ENCODE measurements around the gene LPIN2.

LPIN2 gene

GRCh38 chr18:3012136-3013023 lies 564 bp downstream of the LPIN2 start:
- TF ChIP-seq EZH2 (IDR thresholded peaks at IDR 0.05; ENCODE audit: borderline replicate concordance, low read length) (no peak), CTCF (IDR thresholded peaks at IDR 0.05; ENCODE audit: low read length) (no peak)
- Histone ChIP-seq H3K79me2 (ENCODE audit: insufficient read depth, low read length) (no peaks in the 10 kb centered on the region), H3K4me3 (ENCODE audit: low read depth, low read length, poor library complexity, severe bottlenecking) (peak overlapping the region; percentile 77), H4K20me1 (ENCODE audit: insufficient read depth, low read length) (no peaks in the 10 kb centered on the region), H3K9me3 (ENCODE audit: low read length) (no peaks in the 10 kb centered on the region), H3F3A (ENCODE audit: insufficient read depth, low read length) (no peaks in the 10 kb centered on the region), H3K36me3 (ENCODE audit: insufficient read depth, low read length) (no peaks in the 10 kb centered on the region; the same call in 1 of the 2 replicates), H3K4me1 (ENCODE audit: insufficient read depth, low read length, severe bottlenecking) (peaks cover 43% of the 10 kb centered on the region), H3K4me2 (ENCODE audit: low read length) (peak overlapping the region; percentile 89), H3K9me2 (ENCODE audit: low read depth, low read length) (no peaks in the 10 kb centered on the region), H2AFZ (ENCODE audit: low read length) (no peak overlapping the region), H3K27me3 (ENCODE audit: insufficient read depth, low read length) (no peaks in the 10 kb centered on the region), H3K27ac (ENCODE audit: low read depth, low read length, poor library complexity, severe bottlenecking) (no peak overlapping the region), H3K9ac (ENCODE audit: low read length) (peak overlapping the region; percentile 76)

- TF ChIP-seq CTCF (IDR thresholded peaks at IDR 0.05; ENCODE audit: low read length) (no peak), EZH2 (IDR thresholded peaks at IDR 0.05; ENCODE audit: borderline replicate concordance, low read length) (no peak)
- Histone ChIP-seq H3K9ac (ENCODE audit: low read length) (no peak overlapping the region), H4K20me1 (ENCODE audit: insufficient read depth, low read length) (no peaks in the 10 kb centered on the region), H3K4me1 (ENCODE audit: insufficient read depth, low read length, severe bottlenecking) (peaks cover 22% of the 10 kb centered on the region), H3K27ac (ENCODE audit: low read depth, low read length, poor library complexity, severe bottlenecking) (no peak overlapping the region), H3F3A (ENCODE audit: insufficient read depth, low read length) (no peaks in the 10 kb centered on the region), H3K9me2 (ENCODE audit: low read depth, low read length) (no peaks in the 10 kb centered on the region), H3K36me3 (ENCODE audit: insufficient read depth, low read length) (no peaks in the 10 kb centered on the region; the same call in 1 of the 2 replicates), H3K4me2 (ENCODE audit: low read length) (no peak overlapping the region), H3K27me3 (ENCODE audit: insufficient read depth, low read length) (no peaks in the 10 kb centered on the region), H3K4me3 (ENCODE audit: low read depth, low read length, poor library complexity, severe bottlenecking) (no peak overlapping the region), H3K79me2 (ENCODE audit: insufficient read depth, low read length) (no peaks in the 10 kb centered on the region), H3K9me3 (ENCODE audit: low read length) (no peaks in the 10 kb centered on the region), H2AFZ (ENCODE audit: low read length) (no peak overlapping the region)
Observed at GRCh38 chr18:3010086-3010485, 2.9 kb downstream of the LPIN2 start.

- no peak overlapping the region for H3K27ac ChIP-seq (ENCODE audit: low read depth, low read length, poor library complexity, severe bottlenecking)
Observed at GRCh38 chr18:3008541-3008940, 4.4 kb downstream of the LPIN2 start.

More at GRCh38 chr18:3008541-3008940, 4.4 kb downstream of the LPIN2 start:
- Histone ChIP-seq H3K9ac (ENCODE audit: low read length) (no peak overlapping the region), H2AFZ (ENCODE audit: low read length) (no peak overlapping the region), H4K20me1 (ENCODE audit: insufficient read depth, low read length) (no peaks in the 10 kb centered on the region), H3K27me3 (ENCODE audit: insufficient read depth, low read length) (no peaks in the 10 kb centered on the region), H3K4me1 (ENCODE audit: insufficient read depth, low read length, severe bottlenecking) (peaks cover 21% of the 10 kb centered on the region), H3K4me2 (ENCODE audit: low read length) (no peak overlapping the region), H3K9me2 (ENCODE audit: low read depth, low read length) (no peaks in the 10 kb centered on the region), H3K9me3 (ENCODE audit: low read length) (no peaks in the 10 kb centered on the region), H3K36me3 (ENCODE audit: insufficient read depth, low read length) (peaks cover 7% of the 10 kb centered on the region; the same call in 1 of the 2 replicates), H3K4me3 (ENCODE audit: low read depth, low read length, poor library complexity, severe bottlenecking) (no peak overlapping the region), H3F3A (ENCODE audit: insufficient read depth, low read length) (no peaks in the 10 kb centered on the region), H3K79me2 (ENCODE audit: insufficient read depth, low read length) (no peaks in the 10 kb centered on the region)
- no peak for TF ChIP-seq CTCF (IDR thresholded peaks at IDR 0.05; ENCODE audit: low read length)
- no peak for TF ChIP-seq EZH2 (IDR thresholded peaks at IDR 0.05; ENCODE audit: borderline replicate concordance, low read length)

All from OCI-LY1 (cell line).